ENCODE data around the gene KRT33A.

DNA sequence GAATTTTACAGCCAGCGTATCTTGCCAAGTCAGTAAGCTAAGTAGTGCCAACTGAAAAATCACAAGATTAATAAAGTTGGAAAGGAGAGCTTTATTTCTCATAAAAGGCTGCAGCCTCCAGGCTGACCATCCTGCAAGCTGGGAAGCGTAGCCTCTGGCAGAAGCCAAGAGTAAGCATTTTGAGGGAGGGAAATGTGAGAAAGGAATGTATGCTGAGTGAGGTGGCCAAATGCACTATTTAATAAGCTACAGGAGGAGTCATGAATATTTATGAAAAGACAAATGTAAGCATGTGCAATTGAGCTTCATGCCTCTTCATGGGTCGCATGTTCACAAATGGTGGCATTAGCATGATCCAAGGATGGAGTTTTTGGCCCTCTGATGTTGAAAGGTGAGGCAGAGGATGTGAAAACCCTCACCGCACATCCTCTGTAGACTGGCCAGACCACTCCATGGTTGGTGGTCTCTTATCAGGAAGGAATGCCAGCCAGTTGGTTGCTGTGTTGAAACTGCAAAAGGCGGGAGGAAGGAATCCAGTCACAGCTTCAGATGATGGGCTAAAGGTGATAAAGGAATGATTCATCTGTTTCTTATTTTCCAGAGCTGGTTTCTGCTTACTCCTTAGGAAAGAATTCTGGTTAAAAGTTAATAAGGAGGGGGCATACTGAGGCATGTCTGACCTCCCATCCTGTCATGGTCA, 9.8 kb upstream of the KRT33A start:
- TF ChIP-seq, protein P1, sequence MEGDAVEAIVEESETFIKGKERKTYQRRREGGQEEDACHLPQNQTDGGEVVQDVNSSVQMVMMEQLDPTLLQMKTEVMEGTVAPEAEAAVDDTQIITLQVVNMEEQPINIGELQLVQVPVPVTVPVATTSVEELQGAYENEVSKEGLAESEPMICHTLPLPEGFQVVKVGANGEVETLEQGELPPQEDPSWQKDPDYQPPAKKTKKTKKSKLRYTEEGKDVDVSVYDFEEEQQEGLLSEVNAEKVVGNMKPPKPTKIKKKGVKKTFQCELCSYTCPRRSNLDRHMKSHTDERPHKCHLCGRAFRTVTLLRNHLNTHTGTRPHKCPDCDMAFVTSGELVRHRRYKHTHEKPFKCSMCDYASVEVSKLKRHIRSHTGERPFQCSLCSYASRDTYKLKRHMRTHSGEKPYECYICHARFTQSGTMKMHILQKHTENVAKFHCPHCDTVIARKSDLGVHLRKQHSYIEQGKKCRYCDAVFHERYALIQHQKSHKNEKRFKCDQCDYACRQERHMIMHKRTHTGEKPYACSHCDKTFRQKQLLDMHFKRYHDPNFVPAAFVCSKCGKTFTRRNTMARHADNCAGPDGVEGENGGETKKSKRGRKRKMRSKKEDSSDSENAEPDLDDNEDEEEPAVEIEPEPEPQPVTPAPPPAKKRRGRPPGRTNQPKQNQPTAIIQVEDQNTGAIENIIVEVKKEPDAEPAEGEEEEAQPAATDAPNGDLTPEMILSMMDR (IDR thresholded peaks at IDR 0.05; ENCODE audit: control extremely low read depth in 1 of 3, insufficient read depth in 1 of 3, low read depth in 1 of 3, low read length in 3 of 3): no peak
- TF ChIP-seq POLR2A (IDR thresholded peaks at IDR 0.05; ENCODE audit: control extremely low read depth in 1 of 2, low read depth in 2 of 2, low read length in 2 of 2) (no peak), CREB1 (IDR thresholded peaks at IDR 0.05) (no peak), YY1 (IDR thresholded peaks at IDR 0.05; ENCODE audit: low read depth, low read length) (no peak), EZH2 (IDR thresholded peaks at IDR 0.05; ENCODE audit: low read depth, low read length, severe bottlenecking) (no peak), POLR2AphosphoS5 (IDR thresholded peaks at IDR 0.05; ENCODE audit: low read depth, low read length) (no peak), FOSL1 (IDR thresholded peaks at IDR 0.05; ENCODE audit: insufficient read depth, low read depth, low read length) (no peak), TAF1 (IDR thresholded peaks at IDR 0.05; ENCODE audit: low read depth, low read length) (no peak), RAD21 (IDR thresholded peaks at IDR 0.05 in 1 of 2, conservative IDR thresholded peaks at IDR 0.05 in 1 of 2; ENCODE audit: low read depth in 2 of 2, low read length in 2 of 2) (no peak), EP300 (IDR thresholded peaks at IDR 0.05; ENCODE audit: borderline replicate concordance in 1 of 2, low read depth in 2 of 2, low read length in 2 of 2) (no peak)
- TF ChIP-seq, protein P2, sequence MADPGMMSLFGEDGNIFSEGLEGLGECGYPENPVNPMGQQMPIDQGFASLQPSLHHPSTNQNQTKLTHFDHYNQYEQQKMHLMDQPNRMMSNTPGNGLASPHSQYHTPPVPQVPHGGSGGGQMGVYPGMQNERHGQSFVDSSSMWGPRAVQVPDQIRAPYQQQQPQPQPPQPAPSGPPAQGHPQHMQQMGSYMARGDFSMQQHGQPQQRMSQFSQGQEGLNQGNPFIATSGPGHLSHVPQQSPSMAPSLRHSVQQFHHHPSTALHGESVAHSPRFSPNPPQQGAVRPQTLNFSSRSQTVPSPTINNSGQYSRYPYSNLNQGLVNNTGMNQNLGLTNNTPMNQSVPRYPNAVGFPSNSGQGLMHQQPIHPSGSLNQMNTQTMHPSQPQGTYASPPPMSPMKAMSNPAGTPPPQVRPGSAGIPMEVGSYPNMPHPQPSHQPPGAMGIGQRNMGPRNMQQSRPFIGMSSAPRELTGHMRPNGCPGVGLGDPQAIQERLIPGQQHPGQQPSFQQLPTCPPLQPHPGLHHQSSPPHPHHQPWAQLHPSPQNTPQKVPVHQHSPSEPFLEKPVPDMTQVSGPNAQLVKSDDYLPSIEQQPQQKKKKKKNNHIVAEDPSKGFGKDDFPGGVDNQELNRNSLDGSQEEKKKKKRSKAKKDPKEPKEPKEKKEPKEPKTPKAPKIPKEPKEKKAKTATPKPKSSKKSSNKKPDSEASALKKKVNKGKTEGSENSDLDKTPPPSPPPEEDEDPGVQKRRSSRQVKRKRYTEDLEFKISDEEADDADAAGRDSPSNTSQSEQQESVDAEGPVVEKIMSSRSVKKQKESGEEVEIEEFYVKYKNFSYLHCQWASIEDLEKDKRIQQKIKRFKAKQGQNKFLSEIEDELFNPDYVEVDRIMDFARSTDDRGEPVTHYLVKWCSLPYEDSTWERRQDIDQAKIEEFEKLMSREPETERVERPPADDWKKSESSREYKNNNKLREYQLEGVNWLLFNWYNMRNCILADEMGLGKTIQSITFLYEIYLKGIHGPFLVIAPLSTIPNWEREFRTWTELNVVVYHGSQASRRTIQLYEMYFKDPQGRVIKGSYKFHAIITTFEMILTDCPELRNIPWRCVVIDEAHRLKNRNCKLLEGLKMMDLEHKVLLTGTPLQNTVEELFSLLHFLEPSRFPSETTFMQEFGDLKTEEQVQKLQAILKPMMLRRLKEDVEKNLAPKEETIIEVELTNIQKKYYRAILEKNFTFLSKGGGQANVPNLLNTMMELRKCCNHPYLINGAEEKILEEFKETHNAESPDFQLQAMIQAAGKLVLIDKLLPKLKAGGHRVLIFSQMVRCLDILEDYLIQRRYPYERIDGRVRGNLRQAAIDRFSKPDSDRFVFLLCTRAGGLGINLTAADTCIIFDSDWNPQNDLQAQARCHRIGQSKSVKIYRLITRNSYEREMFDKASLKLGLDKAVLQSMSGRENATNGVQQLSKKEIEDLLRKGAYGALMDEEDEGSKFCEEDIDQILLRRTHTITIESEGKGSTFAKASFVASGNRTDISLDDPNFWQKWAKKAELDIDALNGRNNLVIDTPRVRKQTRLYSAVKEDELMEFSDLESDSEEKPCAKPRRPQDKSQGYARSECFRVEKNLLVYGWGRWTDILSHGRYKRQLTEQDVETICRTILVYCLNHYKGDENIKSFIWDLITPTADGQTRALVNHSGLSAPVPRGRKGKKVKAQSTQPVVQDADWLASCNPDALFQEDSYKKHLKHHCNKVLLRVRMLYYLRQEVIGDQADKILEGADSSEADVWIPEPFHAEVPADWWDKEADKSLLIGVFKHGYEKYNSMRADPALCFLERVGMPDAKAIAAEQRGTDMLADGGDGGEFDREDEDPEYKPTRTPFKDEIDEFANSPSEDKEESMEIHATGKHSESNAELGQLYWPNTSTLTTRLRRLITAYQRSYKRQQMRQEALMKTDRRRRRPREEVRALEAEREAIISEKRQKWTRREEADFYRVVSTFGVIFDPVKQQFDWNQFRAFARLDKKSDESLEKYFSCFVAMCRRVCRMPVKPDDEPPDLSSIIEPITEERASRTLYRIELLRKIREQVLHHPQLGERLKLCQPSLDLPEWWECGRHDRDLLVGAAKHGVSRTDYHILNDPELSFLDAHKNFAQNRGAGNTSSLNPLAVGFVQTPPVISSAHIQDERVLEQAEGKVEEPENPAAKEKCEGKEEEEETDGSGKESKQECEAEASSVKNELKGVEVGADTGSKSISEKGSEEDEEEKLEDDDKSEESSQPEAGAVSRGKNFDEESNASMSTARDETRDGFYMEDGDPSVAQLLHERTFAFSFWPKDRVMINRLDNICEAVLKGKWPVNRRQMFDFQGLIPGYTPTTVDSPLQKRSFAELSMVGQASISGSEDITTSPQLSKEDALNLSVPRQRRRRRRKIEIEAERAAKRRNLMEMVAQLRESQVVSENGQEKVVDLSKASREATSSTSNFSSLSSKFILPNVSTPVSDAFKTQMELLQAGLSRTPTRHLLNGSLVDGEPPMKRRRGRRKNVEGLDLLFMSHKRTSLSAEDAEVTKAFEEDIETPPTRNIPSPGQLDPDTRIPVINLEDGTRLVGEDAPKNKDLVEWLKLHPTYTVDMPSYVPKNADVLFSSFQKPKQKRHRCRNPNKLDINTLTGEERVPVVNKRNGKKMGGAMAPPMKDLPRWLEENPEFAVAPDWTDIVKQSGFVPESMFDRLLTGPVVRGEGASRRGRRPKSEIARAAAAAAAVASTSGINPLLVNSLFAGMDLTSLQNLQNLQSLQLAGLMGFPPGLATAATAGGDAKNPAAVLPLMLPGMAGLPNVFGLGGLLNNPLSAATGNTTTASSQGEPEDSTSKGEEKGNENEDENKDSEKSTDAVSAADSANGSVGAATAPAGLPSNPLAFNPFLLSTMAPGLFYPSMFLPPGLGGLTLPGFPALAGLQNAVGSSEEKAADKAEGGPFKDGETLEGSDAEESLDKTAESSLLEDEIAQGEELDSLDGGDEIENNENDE (IDR thresholded peaks at IDR 0.05; ENCODE audit: insufficient replicate concordance, low read length): no peak

Measured in H1 (cell line).